ENCODE data around the gene AVPR1A. TPM values are rescaled to one million over a fixed set of nuclear protein-coding genes. Genes with fewer than 3 reads are reported as not detected.
A peak's percentile ranks its signal among the peaks of the same experiment; 100 is the strongest.

AVPR1A gene
- total RNA-seq (2021; ENCODE audit: unreplicated experiment) (0.10 TPM), Bru-seq, nascent RNA (percentile 9 among the genes with signal in this experiment), BruChase-seq, experiment 1, labeled RNA remaining after a 2-hour chase (percentile 9 among the genes with signal in this experiment), BruChase-seq, experiment 2, labeled RNA remaining after a 6-hour chase (percentile 10 among the genes with signal in this experiment)
- polyA plus RNA-seq (2012; ENCODE audit: insufficient read length): not detected
- long read RNA-seq: 0 reads

GRCh38 chr12:63150713-63151622 lies at the start of gene AVPR1A:
TSS of gene AVPR1A (minus strand) at chr12:63151201. CDS start at chr12:63150836, 365 bp downstream.
- intact Hi-C loops (cut with micrococcal nuclease; ENCODE audit: unreplicated experiment): no loop called here
- no TSS peak for BruUV-seq (replicated peaks)
- ChIA-PET CTCF (interaction anchor here (0.9 kb wide), 1 partner anchor 124 kb away, joined by 5 read pairs; no protein-coding TSS in a partner anchor), POLR2A (no interaction called here)
- Histone ChIP-seq H3K4me3 (ENCODE audit: low read depth in 2 of 2, low read length in 2 of 2) (peak within 1 kb of the TSS; percentile 15 to 50; a peak in 3 of 4 replicates), H3K36me3 (ENCODE audit: control insufficient read depth, insufficient read depth, low read length) (no peaks in the 10 kb centered on the region), H3K4me1 (ENCODE audit: control insufficient read depth, insufficient read depth, low read length) (0 out of 2 replicates have a peak, but pooled peaks cover 5% of the 10 kb centered on the region), H3K27ac (ENCODE audit: low read length) (no peak within 1 kb of the TSS), H3K27me3 (ENCODE audit: control insufficient read depth, insufficient read depth, low read length) (peaks cover 17% of the 10 kb centered on the region), H3K9me3 (ENCODE audit: control insufficient read depth, insufficient read depth, low read depth, low read length) (no peaks in the 10 kb centered on the region; the same call in 1 of the 2 replicates)
- no peak for TF ChIP-seq TCF7L2 (IDR thresholded peaks at IDR 0.05; ENCODE audit: low read depth, low read length)
- TF ChIP-seq SIN3A (IDR thresholded peaks at IDR 0.05; ENCODE audit: borderline replicate concordance, insufficient read depth, low read depth, low read length): no peak
- no peak for TF ChIP-seq CTCF (IDR thresholded peaks at IDR 0.05)
- TF ChIP-seq, protein P1, sequence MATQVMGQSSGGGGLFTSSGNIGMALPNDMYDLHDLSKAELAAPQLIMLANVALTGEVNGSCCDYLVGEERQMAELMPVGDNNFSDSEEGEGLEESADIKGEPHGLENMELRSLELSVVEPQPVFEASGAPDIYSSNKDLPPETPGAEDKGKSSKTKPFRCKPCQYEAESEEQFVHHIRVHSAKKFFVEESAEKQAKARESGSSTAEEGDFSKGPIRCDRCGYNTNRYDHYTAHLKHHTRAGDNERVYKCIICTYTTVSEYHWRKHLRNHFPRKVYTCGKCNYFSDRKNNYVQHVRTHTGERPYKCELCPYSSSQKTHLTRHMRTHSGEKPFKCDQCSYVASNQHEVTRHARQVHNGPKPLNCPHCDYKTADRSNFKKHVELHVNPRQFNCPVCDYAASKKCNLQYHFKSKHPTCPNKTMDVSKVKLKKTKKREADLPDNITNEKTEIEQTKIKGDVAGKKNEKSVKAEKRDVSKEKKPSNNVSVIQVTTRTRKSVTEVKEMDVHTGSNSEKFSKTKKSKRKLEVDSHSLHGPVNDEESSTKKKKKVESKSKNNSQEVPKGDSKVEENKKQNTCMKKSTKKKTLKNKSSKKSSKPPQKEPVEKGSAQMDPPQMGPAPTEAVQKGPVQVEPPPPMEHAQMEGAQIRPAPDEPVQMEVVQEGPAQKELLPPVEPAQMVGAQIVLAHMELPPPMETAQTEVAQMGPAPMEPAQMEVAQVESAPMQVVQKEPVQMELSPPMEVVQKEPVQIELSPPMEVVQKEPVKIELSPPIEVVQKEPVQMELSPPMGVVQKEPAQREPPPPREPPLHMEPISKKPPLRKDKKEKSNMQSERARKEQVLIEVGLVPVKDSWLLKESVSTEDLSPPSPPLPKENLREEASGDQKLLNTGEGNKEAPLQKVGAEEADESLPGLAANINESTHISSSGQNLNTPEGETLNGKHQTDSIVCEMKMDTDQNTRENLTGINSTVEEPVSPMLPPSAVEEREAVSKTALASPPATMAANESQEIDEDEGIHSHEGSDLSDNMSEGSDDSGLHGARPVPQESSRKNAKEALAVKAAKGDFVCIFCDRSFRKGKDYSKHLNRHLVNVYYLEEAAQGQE (IDR thresholded peaks at IDR 0.05; ENCODE audit: insufficient read depth in 1 of 2, low read depth in 2 of 2, low read length in 1 of 2): no peak
- TF ChIP-seq POLR2AphosphoS5 (IDR thresholded peaks at IDR 0.05; ENCODE audit: low read depth, low read length): no peak
- ATAC-seq: peak; percentile 58
- in situ Hi-C loops (cut with HindIII; ENCODE audit: low pct_unique_long_range_greater_than_20kb, low sequenced_read_pairs): no loop called here
- DNase-seq (ENCODE audit: low read depth, low spot score): no peak

- POLR2A ChIA-PET: no interaction called here
- CTCF ChIA-PET: no interaction called here
- ATAC-seq: no peak
Measured at GRCh38 chr12:63196168-63196567, 45.2 kb upstream of the AVPR1A start.

More at GRCh38 chr12:63196168-63196567, 45.2 kb upstream of the AVPR1A start:
- no peaks in the 10 kb centered on the region for H3K4me1 ChIP-seq (ENCODE audit: control insufficient read depth, insufficient read depth, low read length)
- no peaks in the 10 kb centered on the region for H3K36me3 ChIP-seq (ENCODE audit: control insufficient read depth, insufficient read depth, low read length)
- no peak overlapping the region for H3K27ac ChIP-seq (ENCODE audit: low read length)
- no peaks in the 10 kb centered on the region for H3K9me3 ChIP-seq (ENCODE audit: control insufficient read depth, insufficient read depth, low read depth, low read length)
- TF ChIP-seq POLR2AphosphoS5 (IDR thresholded peaks at IDR 0.05; ENCODE audit: low read depth, low read length) (no peak), CTCF (IDR thresholded peaks at IDR 0.05) (no peak), TCF7L2 (IDR thresholded peaks at IDR 0.05; ENCODE audit: low read depth, low read length) (no peak), SIN3A (IDR thresholded peaks at IDR 0.05; ENCODE audit: borderline replicate concordance, insufficient read depth, low read depth, low read length) (no peak)
- TF ChIP-seq, protein P1 (IDR thresholded peaks at IDR 0.05; ENCODE audit: insufficient read depth in 1 of 2, low read depth in 2 of 2, low read length in 1 of 2): no peak
- peaks cover 2% of the 10 kb centered on the region for H3K27me3 ChIP-seq (ENCODE audit: control insufficient read depth, insufficient read depth, low read length)
- no peak overlapping the region for H3K4me3 ChIP-seq (ENCODE audit: low read depth in 2 of 2, low read length in 2 of 2)
- in situ Hi-C loops (cut with HindIII; ENCODE audit: low pct_unique_long_range_greater_than_20kb, low sequenced_read_pairs): no loop called here
- no peak for DNase-seq (ENCODE audit: low read depth, low spot score)
- no TSS peak for BruUV-seq (replicated peaks)
- intact Hi-C loops (cut with micrococcal nuclease; ENCODE audit: unreplicated experiment): no loop called here
